GM19351 (cell line): ENCODE results near the gene TTLL11.

Experiments used
- ATAC-seq: cut with Tn5 transposase; IDR thresholded peaks from one replicate; pipeline ENCODE4 v1.9.1; 2021; ENCODE audit warnings: mild to moderate bottlenecking, moderate library complexity; ENCODE audit not compliant: unreplicated experiment

TTLL11 gene

DNA sequence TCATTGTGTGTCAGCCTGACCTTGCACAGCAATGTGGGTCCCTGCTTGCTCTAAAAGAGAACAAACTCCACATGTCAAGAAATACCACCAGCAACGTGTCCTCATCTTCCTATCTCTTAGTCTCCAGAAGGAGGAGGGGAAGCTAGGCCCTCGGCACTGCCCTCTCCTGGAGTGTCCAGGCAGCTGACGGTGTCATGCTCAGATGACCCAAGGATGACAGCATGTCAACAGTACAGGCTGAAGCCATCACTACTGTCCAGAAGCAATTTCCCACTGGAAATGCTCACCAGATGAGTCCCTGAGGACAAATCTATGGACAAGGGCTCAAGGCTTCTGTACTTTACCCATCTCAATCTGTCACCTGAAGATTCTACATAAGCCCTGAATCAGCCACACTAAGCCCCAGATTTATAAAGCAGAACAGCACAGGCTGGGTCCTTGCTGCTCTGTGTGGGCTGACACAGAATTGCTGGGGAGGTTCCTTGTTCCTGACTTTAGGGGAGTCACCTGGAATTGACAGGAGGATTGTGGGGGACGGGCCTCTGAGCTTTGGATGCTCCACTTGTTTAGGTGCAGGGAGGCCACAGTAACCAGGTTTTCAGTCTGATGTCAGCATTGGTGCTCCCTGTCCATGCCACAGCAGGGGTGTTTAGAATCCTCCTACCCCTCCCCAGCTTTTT, 231.5 kb downstream of the TTLL11 start:
- no peak for ATAC-seq

DNA sequence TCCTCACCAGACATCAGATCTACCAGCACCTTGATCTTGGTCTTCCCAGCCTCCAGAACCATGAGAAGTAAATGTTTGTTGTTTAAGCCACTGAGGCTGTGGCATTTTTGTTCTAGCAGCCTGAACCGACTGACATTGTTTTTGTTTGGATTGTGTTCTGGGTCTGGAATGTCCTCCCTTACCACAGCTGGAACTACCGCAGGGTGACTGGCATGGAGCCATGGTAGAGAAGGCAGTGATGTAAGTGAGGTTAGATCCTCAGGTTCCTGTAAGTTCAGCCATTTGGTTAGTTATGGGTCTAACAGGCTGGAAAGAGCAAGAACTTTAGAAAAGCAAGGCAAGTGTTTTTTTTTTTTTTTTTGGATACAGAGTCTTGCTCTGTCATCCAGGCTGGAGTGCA, 232.4 kb downstream of the TTLL11 start:
- ATAC-seq = no peak

DNA sequence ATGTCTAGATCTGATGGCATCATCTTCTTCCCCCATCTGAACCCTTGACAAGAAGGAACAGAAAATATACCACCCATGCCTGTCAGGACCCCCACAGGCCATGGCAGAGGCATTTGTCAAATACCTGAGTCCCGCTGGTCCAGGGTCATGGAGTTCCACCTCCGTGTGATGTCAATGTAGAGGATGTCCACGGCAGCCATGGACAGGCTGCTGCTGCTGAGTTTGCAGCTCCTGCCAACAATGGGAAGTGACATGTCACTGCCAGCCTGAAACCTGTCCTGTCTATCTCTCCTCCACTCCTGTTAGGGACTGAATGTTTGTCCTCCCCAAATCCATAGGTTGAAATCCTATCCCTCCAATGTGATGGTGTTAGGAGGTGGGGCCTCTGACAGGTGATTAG, 232.9 kb downstream of the TTLL11 start:
- ATAC-seq = no peak

DNA sequence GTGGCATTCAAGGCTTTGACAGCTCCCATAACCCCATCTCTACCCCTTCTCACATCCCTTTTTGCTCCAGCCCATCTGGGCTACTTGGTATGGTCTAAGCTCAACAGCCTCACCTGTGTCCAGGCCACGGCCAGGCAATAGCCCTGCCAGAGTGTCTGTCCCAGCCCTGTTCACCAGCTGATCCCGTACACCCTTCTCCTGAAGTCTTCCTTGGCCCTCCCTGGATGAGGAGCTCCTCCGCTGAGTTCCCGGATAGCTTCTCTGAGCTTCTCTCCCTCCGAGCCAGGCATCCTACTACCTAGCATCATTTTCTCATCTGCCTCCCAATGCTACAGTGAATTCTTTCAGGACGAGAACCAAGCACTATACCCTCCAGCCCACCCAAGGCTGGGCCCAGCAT, 233.5 kb downstream of the TTLL11 start:
- no peak for ATAC-seq

DNA sequence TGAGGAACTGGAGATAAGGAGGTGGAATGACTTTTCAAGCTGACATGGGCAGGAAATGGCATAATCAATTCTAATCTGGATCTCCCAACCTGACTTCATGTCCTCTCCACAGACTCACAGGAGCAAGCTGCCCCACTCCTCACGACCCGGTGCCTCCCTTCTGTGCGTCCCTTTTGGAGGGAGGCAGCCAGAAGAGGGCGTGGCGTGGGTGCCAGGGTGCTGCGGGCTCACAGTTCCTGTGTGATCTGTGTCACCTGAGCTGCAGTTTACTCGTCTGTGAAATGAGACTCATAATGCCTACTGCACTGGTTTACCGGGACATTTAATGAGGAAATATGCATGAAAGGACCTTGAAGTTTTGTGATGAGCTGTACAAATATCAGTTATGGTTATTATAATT, 234.3 kb downstream of the TTLL11 start:
- no peak for ATAC-seq

DNA sequence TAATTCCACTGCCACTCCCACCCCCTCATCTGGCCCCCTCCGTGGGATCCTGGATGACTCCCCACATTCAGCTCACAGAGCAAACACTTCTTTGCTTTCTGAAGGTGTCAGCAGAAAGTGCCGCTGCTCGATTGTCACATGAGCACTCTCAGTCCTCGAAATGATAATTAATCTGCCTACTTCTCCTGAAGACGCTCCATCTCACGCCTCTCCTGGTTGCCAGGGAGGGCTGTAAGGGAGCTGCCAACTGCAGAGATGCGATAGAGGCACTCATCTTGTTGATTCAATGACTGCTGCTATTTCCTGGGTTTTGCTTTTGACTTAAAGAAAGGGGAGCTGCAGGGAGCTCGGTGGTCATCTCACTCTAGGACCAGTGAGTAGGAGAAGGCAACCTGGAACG, 235.2 kb downstream of the TTLL11 start:
- no peak for ATAC-seq

DNA sequence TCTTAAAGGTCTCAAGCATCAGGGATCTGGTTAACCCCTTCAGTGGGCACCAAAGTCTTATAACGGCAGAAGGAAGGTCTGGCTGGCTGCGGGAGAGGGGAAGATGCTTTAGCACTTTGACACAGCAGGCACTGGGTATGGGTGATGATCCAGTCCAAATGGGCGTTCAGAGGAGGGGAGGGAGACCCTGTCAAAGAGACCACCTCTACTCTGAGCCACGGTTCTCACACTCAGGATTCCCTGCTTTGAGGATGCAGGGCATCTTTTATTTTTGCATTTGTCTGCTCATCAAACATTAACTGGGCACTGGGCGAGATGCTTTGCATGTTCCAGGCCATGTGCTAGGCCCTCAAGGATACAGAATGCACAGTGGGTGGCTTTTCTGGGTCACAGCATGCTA, 237.6 kb downstream of the TTLL11 start:
- ATAC-seq = no peak

DNA sequence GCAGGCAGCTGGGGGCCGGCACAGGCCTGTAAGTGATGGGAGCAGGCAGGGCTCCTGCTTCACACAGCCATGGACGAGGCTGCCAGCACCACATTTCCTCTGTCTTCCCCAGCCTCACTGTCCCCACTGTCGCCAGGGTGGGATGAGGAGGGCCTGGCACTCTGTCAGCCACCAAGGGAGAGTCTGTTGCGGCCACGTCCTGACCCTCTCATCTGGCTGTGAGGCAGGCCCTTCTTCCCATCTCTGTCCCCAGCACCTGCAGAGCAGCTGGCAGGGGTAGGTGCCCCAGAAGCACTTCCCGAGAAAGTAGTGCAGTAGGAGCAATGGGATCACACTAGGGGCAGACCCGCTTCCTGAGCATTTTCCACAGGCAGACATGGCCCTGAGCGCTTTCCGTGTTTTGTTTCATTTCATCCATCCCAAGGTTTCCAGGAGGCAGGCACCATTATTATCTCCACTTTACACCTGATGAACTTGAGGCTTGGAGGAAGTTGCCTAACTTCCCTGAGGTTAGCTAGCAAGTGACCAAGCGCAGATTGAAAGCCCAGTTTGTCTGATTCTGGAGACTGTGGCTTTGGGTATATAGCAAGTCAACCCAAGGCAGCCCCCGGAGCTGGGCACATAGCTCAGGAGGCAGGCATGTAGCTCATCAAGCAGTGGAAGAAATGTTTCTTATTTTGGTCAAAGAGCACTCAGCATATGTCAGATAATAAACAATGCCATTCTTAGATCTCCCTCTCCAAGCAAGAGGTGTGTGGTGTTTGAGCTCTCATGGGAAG, 239.3 kb downstream of the TTLL11 start:
- ATAC-seq = no peak

DNA sequence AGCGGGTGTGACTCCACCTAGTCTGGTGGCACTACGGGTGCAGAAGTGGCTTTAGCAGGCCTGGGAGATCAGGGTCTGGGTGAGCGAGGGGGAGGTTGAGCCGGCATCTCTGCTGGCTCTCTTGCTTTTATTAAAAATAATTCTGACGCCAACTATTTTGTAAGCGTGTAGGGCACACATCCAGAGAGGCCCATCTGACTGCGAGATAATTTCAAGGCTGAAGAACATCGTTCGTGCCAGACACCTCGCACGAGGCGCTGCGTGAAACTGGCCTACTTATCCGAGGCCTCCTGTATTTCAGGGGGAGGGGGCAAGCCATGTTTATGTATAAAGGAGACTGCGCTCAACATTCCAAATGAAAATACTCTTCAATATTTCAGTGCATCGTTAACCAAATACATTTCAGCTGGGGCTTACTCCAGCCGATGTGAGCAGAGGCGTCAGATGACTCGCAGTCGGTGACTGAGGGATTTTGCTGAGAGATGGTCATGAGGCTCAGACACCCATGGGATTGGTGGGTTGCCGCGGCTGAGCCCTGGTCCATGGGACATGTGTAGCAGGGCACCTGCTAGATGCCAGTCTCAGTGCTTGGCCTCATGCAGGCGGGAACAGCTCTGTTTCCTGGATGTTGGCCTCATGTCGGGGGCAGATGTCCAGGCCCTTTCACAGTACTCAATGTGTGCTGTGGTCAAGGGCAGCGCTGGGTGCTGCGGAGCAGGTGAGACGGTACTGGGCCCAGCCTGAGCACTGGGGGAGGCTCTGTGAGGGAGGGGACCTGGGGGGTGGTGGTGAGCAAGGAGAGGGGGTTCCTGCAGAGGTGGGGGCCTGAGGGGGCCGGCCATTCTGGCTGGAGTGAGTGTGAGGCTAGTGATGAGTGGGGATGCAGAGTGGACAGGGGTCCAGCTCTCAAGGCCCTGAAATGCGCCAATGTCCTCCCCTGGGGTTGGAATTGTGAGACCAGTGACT, 240.2 kb downstream of the TTLL11 start:
- no peak for ATAC-seq

DNA sequence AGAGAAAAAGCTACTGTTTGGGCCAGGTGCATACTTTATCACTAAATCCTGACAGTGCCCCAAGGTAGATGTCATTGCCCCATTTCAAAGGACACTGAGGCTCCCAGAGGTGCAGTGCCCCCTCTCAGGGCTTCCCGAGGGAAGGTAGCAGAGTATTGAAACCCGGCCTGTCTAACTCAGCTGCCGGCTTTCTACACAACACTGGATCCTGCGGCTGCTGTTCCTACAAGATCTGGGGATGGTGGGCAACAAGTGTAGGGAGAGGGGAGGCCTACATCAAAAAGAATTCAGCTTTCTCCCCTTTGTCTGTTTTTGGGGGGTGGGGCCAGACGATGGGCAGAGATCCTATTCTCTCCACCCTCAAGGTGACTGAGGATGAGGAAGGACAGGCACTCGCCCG, 240.9 kb downstream of the TTLL11 start:
- ATAC-seq = no peak

DNA sequence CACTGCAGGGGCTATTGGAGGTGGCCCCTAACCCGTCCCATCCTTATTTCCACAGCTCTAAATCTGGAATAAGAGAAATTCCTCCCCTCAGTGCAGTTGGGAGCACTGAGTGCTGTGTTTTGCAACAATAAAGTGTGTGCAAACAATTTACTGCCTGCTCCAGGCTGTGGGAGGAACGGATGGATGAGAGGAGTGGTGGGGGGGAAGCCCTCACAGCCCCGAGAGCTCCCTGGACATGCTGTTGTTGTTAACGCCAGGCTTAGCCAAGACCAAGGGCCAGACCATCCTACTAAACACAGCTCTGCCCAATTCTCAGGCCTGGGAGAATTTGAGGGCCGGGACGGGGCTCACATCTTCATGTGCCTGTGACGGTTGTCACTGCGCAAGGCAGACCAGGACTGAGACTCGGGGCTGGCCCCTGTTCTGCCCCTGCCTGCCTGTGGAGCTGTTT, 241.4 kb downstream of the TTLL11 start:
- no peak for ATAC-seq

DNA sequence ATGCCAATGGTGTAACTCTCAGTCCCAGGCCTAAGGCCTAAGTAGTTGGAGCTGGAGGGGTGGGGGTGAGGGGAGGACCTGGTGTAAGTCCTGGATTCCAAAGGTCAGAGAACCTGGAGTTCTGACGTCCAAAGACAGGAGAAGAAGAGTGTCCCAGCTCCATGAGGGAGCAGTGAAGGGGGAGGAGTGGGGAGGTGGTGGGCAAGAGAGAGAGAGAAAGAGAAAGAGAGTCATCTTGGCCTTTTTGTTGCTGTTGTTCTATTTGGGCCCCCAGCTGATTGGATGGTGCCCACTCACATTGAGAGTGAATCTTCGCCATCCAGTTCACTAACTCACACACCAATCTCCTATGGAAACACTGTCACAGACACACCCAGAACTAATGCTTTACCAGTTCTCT, 242.7 kb downstream of the TTLL11 start:
- ATAC-seq = no peak

DNA sequence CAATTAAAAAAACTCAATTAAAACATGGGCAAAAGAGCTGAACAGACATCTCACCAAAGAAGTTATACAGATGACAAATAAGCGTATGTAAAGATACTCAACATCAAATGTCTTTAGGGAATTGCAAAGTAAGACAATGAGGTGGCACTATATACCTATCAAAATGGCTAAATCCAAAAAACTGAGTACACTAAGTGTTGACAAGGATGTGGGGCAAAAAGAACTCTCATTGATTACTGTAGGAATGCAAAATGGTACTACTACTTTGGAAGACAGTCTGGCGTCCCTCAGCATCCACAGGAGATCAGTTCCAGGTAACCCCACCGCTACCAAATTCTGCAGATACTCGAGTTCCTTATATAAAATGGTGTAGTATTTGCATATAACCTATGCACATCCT, 243.6 kb downstream of the TTLL11 start:
- no peak for ATAC-seq

DNA sequence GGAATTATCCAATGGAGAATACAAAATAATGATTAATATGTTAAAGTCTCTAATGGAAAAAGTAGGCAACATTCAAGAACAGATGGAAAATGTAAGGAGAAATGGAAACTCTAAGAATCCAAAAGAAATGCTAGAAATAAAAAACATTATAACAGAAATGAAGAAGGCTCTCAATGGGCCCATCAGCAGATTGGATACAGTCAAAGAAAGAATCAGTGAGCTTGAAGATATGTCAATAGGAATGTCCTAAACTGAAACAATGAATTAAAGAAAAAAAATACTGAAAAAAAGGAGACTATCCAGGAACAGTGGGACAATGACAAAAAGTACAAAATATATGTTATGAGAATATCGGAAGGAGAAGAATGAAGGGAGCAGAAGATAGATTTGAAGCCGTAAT, 248.5 kb downstream of the TTLL11 start:
- no peak for ATAC-seq

DNA sequence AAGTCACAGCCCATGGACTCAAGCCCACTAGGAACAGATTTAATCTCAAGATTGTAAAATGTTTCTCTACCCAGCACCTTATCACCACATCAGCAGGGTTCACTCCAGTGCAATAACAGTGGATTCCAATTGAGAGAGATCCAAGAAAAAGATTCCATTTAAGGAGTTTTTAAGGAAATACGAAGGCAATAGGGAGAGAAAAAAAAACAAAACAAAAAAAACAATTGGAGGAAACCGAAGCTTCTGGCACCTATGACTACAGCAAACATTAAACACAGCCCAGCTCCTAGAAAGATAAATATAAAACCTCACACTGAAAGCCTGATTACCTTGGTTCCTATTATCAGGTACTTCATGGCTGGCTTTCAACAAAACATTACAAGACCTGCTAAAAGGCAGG, 249.0 kb downstream of the TTLL11 start:
- no peak for ATAC-seq

DNA sequence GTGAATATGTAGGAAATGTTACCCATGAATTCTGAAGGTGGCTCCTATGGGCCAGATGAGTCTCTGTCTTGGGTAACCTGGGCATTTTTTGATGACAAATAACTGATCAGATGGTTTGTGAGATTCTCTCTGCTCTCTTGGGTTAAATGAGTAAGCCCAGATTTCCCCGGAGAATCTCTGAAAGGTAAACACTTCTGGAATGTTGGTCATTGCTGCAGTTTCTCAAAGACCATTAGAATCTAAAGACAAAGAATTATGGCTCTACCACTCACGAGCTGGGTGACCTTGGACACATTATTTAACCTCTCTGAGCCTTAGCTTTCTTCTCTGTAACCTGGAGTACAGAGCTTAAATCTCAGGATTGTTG, 250.5 kb downstream of the TTLL11 start:
- no peak for ATAC-seq

DNA sequence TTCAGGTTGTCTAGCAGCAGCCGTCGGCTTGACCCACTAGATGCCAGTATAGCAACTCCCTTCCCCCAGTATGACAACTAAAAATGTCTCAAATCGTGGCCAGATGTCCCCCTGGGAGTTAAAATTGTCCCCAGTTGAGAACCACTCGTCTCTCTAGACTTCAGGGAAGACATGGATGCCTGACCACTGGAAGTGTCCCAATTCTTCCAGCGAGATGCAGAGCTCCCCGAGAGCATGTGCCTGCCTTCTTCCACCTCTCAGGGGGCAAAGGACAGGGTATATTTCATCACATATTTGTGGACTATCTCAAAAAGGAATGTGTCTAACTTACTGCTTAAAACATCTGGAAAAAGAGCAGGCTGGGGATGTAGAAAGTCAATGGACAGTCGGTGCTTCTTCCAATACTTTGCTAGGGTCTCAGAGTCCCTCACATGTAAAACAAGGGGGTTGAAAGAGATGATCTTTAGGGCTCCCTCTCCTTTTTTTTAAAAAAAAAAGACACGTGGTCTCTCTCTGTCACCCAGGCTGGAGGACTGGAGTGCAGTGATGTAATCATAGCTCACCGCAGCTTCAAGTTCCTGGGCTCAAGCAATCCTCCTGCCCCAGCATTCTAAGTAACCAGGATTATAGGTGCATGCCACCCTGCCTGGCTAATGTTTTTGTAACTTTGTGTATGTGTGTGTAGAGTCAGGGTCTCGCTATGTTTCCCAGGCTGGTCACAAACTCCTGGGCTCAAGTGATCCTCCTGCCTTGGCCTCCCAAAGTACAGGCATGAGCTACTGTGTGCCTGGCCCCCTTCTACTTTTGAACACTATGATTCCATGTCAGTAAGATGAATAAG, 251.1 kb downstream of the TTLL11 start:
- no peak for ATAC-seq

DNA sequence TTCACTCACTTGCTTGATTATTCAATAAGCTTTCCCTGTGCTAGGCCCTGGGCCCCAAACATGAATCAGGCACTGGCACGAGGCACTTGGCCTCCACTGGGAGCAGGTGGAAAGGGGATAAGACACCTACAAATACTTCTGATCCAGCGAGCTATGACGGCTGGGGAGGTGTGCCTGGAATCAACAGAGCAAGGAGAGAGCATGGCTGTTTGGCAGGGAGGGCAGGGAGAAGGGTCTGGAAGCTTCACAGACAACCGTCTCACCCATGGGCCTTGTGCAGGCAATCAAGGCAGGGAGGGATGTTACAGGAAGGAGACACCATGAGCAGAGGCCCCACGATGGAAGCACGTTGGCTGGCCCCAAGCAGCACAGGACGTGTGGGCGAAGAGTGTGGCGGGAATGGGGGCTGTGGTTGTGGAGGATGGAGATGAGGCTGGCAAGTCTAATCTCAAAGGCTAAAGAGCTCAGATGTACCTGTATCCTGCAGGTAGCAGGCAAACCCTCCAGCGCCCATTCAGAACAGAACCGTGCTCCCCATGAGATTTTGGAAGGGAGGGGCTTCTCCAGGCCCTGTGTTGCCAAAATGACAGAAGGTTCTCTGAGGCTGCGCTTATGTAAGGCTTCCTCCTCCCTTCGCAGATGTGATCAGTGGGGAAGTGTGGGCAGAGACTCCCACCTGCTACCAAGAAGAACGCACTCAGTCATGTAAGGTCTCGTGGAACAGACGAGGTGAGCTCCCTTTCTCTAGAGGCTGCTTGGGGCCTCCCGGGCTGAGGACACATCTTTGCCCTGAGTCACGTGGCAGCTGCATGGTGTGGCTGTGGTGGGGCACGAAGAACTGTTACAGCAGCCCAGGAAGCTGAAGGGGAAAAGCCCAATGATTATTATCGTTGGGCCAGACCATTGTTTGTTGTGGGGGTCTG, 252.0 kb downstream of the TTLL11 start:
- no peak for ATAC-seq

DNA sequence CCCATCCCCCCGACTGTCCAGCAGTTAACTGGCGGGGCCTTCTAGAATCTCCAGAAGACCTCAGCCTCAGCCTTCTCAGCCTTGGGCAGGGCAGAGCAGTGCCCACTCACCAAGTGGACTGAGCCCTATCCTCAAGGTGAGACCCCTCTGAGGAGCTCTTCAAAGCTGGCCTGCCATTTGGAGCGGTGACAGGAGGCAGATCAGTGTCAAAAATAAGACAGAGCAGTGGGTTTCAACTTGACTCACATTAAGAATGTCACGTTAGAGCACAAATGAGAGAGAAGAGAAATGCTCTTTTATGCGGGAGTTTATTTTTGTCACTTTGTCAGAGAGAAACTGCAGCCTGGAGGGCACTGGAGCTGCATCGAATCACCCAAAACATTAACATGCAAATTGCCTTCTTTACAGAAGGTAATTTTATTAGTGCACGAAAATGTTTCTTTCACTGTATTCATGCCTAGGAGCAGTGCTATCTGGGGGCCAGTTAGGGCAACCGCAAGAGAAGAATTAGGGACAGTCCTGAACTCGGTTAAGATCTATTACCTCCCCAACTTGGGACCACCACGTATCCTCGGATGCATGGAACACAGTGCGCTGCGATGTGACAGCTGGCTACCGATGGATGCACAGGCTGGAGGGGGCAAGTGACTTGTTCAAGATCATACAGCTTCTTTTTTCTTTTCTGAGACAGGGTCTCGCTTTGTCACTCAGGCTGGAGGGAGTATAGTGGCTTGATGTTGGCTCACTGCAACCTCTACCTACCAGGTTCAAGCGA, 253.2 kb downstream of the TTLL11 start:
- ATAC-seq = peak; percentile 92
